GM18511 (cell line): ENCODE data around the gene SGK2.

Experiments
- ATAC-seq: cut with Tn5 transposase; IDR thresholded peaks from one replicate; pipeline ENCODE4 v1.9.1; 2021; ENCODE audit warnings: mild to moderate bottlenecking, moderate library complexity; ENCODE audit not compliant: unreplicated experiment

The SGK2 gene

DNA sequence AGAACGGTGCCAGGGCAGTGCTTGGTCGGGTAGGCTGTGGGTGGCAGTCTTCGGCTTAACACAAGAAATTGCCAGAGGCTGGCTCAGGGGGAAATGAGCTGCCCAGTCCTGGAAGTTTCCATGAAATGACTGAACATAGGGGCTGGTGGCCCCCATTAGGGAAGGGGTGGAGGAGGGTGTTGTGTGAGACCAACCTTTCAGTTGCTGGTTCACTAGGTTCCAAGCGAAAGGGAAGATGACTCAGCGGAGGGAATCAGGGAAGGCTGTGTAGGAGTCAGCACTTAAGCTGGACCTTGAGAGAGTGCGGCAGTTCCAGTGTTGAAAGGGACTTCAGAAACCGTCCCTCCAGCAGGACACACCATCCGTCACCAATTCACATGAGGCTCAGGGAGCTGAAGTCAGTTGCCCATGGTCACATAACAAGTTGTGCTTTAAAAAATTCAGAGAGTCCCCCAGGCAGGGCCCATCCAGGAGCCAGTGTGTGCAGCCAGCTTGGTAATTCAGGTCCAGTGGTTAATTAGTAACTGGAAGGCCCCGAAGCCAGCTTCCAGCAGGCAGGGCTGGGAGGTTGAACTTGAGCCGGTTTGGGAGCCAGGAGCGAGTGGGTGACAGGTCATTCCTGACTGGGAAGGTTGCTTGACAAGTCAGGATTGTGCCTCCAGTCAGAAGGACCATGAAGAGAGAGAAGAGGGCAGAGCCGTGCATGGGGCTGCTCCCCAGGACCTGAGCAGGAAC, at the start of gene SGK2:
SGK2 (plus strand) TSS at position 616 of the 735 bp plus-strand sequence. CDS start 7,469 bp downstream, outside the sequence.
- no peak for ATAC-seq

DNA sequence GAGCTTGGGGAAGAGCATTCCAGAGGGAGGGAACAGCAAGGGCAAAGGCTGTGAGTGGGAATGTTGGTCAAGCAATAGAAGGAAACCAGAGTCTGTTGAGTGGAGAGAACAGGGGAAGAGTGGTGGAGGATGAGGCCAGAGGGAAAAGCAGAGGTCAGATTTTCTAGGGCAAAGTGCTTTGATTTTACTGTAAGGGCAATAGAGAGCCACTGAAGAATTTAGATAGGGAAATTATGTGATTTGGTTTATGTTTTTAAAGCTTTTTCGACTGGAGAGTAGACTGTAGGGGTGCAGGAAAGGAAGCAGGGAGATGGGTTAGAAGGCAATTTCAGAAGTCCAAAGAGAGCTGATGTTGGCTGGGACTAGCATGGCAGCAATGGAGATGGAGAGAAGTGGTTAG, 46.9 kb upstream of the SGK2 start:
- ATAC-seq: no peak

DNA sequence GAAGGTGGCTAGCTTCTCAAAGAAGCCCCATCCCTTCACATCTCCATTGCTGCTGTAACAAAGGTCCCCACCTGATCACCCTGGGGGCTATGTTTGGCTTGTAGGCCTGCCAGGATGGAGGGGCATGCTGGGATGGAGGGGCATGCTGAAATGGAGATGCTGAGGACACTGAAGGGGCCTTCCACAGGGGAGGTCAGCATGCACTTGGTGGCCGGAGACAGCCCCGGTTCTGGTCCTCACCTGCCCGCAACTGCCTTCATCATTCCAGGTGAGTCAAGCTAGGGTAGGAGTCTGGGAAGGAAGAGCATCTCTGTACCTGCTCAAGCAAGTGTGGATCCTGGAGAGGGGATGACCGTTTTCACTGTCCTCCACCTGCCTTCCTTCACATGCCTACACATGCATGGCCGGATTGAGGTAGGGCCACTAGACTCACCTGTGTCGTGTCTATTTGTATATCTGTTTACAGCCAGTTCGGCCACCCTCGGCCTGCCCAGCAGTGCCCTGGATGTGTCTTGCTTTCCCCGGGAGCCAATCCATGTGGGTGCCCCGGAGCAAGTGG, 45.4 kb upstream of the SGK2 start:
- peak; percentile 1 for ATAC-seq

DNA sequence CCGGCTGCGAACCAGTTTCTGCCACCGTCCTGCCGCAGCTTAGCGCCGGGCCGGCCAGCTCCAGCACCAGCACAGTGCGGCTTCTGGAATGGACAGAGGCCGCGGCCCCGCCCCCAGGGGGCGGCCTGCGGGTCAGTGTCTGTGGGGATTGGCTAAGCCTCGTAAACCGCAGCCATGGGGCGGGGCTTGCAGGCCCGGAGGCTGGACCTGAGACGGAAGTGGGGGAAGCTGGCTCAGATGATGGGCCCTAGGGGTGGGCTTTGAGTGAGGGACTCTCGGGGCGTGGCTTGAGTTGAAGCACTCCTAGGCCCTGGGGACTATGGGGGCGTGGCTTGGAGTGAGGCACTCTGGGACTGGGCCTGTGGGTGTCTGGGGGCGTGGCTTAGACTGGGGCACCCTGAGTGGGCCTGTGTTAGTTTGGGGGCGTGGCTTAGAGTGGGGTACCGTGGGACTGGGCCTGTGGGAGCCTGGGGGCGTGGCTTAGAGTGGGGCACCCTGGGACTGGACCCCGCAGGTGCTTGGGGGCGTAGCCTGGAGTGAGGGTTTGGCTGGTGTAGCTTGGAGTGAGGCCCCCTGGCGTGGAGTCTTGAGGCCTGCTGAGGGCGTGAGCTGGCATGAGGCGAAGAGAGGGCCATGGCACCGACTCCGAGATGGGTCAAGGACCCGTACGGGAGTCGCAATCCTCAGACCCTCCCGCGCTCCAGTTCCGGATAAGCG, 44.7 kb upstream of the SGK2 start:
- ATAC-seq: peak; percentile 83

DNA sequence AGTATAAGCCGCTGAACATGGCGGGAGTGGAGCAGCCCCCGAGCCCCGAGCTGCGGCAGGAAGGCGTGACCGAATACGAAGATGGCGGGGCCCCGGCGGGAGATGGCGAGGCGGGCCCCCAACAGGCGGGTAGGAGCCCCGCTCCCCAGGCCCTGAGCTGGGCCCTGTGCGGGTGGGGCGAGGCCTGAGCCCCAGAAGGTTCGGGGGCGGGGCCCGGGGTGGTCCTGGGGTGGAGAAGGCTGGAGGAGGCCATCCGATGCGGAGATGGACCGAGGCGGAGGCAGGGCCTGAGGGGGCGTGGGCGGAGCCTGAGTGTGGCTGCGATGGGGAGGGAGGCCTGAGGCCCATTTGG, 44.2 kb upstream of the SGK2 start:
- peak; percentile 41 for ATAC-seq

DNA sequence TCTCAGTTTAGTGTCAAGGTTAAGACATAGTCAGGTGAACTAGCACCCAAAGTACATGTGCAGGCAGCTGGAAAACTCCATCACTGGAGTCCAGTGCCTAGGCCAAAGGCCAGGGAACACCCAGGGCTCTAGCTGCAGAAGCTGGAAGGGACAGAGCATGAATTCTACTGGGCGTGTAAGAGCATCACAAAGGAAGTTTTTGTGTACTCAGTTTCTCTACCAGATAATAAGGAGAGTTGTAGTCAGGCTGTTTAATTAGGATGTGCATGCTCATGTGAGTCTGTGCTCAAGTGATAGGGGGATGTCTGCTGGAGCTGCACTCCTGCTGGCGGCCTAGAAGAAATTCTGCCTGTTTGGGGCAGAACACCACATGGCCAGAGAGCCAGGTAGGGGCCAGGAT, 43.2 kb upstream of the SGK2 start:
- ATAC-seq: no peak

DNA sequence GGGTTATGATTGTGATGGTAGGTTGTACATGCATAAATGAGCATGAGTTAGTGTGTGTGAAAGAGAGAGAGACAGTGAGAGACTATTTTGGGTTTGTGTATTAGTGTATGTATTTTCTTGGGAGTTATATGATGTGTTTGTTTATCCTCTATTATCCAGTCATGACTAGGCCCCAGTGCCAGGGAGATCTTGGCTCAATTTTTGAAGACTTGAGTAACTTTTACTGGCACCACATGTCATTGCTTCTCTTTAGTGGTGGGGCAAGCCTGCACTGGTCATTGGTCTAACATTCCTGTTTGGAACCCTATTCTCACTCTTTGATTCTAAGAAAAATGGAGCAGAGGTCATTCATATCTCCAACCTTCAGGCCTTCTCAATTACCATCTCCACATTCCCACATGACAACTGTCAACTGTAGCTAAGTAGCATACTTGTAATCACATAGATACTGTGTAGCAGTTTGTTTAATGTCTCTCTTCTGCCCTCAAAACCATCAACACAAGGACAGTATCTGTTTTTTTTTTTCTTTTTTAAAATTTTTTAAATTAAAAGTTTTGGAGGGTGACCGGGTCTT, 42.5 kb upstream of the SGK2 start:
- no peak for ATAC-seq

DNA sequence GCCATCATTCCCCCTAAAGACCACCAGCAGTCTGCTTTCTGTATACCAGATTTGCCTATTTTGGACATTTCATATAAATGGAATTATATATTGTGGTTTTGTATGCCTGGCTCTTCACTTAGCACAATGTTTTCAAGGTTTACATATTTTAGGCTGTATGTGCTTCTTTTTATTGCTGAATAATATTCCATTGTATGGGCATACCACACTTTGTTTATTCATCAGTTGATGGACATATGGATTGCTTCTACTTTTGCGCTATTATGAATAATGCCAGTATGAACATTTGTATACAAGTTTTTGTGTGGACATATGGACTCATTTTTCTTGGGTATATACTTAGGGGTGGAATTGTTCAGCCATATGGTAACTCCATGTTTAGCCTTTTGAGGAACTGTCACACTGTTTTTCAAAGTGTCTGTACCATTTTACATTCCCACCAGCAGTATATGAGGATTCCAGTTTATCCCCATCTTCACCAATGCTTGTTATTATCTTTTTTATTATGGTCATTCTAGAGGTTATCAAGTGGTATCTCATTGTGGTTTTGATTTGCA, 38.7 kb upstream of the SGK2 start:
- ATAC-seq: no peak

DNA sequence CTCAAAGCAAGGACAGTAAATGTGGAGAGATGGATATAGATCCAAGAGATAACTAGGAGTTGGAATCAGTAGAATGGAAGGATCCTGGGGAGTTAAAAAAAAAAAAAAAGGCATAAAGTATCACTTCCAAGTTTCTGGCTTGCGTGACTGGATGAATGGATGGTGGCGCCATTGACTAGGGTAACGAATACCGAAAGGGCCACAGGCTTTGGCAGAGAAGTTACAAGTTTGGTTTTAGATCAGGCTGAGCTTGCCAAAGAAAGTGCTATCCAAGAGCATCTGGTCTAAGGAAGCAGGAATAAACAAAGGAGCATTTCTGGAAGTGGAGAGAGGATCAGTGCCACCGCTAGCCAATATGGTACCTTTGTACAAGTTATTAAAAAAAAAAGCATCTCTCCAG, 33.8 kb upstream of the SGK2 start:
- no peak for ATAC-seq

DNA sequence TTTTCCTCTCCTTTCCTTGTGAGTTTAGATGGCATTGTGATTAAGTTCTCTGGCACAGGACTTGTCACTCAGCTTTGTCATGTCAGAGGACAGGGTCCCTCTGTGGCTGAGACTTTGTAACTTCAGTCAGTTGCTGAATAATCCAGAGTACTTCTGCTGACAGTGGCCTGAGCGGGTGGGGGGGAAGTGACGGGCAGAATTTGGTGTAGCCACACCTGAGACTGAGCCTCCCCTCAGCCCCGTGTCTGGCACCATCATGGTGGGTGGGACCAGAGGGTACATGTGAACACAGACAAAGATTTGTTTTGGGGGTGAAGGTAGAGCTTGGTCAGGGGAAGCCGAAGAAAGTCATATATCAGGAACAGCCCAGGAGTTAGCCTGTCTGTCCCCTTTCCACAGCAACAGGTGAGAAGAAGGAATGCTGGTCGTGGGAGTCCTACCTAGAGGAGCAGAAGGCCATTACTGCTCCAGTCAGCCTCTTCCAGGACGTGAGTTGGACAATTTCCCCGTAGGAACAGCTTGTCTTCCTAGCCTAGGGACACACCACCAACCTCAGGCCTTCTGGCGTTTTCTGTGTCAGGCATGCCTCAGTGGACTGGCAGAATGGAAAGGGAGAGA, 30.5 kb upstream of the SGK2 start:
- ATAC-seq: no peak

DNA sequence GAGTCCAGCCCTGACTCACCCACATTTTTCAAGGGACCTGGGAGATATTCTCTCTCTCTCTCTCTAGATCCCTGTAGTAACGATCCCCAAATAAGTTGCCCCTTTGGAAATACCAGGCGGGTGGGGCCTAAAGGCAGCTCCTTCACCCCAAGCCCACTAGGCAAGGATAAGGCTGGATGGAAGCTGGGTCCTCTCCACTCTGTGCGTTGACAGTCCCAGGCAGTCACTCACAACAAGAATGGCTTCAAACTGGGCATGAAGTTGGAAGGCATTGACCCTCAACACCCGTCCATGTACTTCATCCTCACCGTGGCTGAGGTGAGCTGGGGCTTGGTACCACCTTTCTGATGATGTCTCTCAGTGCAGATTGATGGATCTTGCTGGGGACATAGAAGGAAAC, 29.8 kb upstream of the SGK2 start:
- no peak for ATAC-seq

DNA sequence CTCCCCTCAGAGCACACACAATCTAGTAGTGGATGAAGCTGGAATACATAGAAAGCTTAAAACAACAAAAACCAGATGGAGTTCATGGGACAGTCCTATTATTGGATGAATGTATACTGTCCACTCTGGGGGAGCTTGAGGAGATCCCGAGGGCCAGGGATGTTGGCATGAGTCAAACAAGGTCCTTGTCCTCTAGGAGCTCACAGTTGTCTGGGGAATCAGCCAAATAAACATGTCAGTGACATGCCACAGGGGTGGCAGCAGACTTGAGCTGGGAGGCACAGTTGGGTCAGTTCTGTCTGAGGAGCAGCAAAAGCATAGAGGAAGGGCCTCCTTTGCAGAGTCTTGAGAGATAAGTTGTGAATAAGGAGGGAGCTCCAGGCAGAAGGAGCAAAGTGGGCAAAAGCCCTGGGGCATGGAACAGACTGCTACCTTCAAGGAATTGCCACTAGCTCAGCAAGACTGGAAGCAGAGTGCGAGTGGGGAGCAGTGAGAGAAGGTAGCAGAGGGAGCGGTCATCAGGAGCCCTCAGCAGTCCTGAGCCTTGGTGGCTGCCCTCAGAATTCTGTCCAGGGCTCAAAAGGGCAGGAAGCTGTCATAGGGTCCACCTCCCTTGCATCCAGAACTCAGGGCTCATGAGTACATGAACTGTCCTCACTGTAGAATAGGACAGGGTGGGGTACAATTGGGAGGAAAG, 29.2 kb upstream of the SGK2 start:
- no peak for ATAC-seq

DNA sequence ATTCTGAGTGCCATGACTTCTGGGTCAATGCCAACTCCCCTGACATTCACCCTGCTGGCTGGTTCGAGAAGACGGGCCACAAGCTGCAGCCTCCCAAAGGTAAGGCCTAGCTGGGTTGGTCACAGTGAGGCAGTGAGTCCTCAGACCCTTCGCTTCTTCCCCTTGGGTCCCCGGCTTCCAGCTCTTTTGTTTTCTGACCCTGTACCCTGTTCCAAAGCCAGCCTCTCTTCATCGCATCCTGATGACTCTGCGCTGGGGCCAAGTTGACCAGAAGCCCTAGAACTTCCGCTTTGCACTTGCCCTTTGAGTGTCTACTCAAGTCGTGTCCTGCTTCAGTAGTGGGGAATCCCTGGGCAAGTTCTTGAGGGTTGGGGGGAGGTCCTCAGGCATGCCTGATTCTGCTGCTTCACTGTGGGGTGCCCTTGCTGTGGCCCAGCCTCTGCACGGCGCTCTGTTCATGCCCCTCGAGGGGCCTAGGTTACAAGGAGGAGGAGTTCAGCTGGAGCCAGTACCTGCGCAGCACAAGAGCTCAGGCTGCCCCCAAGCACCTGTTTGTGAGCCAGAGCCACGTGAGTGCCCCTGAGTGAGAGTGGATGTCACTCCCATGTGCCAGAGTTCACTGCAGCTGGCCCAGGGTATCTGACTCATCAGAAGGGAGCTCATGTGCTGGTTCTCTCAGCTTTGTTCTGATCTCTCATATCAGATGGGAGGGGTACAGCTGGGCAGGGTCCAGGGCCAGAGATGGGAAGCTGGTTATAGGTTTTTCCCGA, 28.3 kb upstream of the SGK2 start:
- no peak for ATAC-seq

DNA sequence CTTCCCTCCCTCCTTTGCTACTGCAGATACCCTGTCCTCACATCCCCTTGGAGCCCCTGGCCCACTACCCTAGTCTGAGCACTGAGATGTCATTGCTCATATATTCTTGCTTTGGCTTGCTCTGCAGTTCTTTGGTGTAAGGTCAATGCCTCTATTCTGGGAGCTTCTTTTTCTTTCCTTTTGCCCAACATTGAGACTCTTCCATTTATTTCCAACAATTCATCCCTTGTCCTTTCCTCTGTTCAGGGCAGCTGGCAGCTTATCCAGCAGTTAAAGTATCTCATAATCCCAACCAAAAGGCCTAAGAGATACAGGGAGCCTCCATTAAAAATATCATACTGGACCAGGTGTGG, 27.8 kb upstream of the SGK2 start:
- ATAC-seq: no peak

DNA sequence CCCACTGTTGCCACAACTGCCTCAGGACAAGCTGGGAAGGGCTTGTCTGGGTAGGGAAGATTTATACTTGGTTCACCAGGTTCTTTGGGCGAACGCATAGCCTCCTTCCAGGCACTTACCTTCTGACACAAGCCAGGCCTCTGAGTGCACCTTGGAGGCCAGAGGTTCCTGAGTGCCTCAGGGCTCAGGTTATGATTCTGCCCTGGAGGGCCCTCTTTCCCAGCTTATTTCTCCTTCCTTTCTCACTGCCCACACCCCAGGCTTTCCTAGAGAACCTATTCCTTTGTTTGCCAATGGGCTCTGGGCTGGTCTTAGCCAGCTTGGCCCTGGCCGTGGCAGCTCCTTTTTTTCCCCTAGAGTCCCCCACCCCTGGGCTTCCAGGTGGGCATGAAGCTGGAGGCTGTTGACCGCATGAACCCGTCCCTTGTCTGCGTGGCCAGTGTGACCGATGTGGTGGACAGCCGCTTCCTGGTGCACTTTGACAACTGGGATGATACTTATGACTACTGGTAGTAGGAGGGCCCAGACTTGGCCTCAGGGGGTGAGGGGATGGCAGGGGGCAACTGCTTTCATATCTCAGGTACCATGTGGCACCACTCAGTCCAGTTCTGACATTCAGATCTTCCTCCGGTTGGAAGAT, 26.3 kb upstream of the SGK2 start:
- ATAC-seq: no peak

DNA sequence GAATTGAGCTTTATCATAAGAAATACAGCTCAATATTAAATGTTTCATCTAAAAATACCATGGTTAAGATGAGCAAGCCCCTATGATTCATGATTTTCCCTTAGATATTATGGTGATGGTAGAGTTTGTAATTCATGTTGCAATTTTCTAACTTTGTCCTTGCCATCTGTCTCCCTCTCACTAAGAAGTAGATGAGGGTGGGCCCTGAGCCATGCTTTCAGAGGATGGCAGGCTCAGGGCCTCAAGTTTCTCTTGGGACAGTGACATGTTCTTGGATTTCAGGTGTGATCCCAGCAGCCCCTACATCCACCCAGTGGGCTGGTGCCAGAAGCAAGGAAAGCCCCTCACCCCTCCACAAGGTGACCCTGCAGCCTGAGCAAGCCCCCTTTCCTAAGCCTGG, 25.8 kb upstream of the SGK2 start:
- ATAC-seq: no peak

DNA sequence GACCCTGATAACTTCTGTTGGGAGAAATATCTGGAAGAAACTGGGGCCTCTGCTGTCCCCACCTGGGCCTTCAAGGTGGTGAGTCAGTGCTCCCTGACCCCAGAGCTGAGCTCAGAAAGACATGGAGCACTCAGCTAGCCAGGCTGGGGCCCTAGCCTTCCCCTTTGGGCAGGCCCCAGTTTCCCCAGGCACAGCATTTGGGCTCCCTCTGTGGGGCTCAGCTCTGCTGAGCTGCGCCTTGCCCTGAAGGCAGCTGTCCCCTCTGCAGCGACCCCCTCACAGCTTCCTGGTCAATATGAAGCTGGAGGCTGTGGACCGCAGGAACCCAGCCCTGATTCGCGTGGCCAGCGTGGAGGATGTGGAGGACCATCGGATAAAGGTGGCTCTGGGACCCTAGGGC, 24.8 kb upstream of the SGK2 start:
- no peak for ATAC-seq

DNA sequence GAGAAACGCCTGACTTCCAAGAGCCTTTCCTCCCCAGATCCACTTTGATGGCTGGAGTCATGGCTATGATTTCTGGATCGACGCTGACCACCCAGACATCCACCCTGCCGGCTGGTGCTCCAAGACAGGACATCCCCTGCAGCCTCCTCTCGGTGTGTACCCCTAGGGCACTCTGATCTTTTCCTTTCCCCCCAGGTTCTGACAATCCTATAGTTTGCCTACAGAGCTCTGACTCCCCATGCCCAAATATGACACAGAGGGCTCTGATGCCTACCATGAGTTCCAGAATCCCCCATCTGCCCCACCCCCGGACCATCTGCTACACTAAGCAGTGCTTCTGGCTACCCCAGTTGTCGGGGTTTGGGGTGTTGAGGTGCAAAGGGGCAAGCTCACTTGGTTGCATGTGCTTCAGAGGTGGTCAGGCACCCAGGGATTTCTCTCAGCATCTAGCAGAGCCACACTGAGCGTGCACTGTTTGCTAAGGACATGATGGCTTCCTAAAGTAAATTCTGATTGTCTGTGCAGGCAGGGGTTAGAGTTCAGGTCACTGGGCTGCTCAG, 24.0 kb upstream of the SGK2 start:
- no peak for ATAC-seq

DNA sequence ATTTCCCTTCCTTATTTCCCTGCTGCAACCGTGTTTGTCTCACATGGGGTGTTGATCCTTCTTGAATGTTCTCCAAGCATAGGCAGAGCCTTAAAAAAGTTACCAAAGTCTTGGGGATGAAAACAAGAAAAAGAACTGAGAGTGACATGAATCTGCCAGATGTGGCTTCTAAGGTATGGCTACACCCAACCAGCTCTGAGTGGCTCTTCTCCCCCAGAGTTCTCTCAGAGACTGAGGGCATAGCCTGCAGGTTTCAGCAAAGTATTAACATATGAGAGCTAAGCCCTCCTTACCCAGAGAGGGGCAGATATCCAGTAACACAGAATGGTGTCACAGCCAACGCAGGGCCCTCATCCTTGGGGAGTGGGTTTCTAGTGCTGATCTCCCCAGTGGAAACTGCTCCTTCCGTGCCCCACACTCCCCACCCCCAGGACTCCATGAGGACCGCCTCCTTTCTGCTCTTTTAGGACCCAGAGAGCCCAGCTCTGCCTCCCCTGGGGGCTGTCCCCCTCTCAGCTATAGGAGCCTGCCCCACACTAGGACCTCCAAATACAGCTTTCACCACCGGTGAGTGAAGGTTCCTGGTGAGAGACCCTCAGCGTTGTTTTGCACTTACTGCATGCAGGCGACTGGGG, 23.3 kb upstream of the SGK2 start:
- ATAC-seq: no peak
